Retinal pigment epithelial cell (primary cell): ENCODE measurements around the gene MATR3.
A peak's percentile ranks its signal among the peaks of the same experiment; 100 is the strongest.

Experiments used
- DNase-seq: peaks from one replicate; pipeline ENCODE4 v3.0.0-alpha.2; 2010; ENCODE audit warnings: low read depth
- H3K4me3 ChIP-seq: 2 replicates; pipeline ENCODE4 v1.5.1; 2011; ENCODE audit warnings: mild to moderate bottlenecking, low read length, control low read depth, moderate library complexity
- TF ChIP-seq, protein P1 (sequence below): conservative IDR thresholded peaks from 2 replicates; pipeline ENCODE4 v1.5.1; 2011; ENCODE audit warnings: low read depth, low read length, control low read depth, inconsistent platforms

Gene MATR3, protein sequence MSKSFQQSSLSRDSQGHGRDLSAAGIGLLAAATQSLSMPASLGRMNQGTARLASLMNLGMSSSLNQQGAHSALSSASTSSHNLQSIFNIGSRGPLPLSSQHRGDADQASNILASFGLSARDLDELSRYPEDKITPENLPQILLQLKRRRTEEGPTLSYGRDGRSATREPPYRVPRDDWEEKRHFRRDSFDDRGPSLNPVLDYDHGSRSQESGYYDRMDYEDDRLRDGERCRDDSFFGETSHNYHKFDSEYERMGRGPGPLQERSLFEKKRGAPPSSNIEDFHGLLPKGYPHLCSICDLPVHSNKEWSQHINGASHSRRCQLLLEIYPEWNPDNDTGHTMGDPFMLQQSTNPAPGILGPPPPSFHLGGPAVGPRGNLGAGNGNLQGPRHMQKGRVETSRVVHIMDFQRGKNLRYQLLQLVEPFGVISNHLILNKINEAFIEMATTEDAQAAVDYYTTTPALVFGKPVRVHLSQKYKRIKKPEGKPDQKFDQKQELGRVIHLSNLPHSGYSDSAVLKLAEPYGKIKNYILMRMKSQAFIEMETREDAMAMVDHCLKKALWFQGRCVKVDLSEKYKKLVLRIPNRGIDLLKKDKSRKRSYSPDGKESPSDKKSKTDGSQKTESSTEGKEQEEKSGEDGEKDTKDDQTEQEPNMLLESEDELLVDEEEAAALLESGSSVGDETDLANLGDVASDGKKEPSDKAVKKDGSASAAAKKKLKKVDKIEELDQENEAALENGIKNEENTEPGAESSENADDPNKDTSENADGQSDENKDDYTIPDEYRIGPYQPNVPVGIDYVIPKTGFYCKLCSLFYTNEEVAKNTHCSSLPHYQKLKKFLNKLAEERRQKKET

GRCh38 chr5:139293507-139294373 is at the start of gene MATR3:
MATR3 (plus strand) TSS chr5:139293740; CDS start chr5:139307416, 13,676 bp downstream.
- H3K4me3 ChIP-seq: peak within 1 kb of the TSS; percentile 82
- TF ChIP-seq, protein P1, sequence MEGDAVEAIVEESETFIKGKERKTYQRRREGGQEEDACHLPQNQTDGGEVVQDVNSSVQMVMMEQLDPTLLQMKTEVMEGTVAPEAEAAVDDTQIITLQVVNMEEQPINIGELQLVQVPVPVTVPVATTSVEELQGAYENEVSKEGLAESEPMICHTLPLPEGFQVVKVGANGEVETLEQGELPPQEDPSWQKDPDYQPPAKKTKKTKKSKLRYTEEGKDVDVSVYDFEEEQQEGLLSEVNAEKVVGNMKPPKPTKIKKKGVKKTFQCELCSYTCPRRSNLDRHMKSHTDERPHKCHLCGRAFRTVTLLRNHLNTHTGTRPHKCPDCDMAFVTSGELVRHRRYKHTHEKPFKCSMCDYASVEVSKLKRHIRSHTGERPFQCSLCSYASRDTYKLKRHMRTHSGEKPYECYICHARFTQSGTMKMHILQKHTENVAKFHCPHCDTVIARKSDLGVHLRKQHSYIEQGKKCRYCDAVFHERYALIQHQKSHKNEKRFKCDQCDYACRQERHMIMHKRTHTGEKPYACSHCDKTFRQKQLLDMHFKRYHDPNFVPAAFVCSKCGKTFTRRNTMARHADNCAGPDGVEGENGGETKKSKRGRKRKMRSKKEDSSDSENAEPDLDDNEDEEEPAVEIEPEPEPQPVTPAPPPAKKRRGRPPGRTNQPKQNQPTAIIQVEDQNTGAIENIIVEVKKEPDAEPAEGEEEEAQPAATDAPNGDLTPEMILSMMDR: no peak
- DNase-seq: peak; percentile 86

DNA sequence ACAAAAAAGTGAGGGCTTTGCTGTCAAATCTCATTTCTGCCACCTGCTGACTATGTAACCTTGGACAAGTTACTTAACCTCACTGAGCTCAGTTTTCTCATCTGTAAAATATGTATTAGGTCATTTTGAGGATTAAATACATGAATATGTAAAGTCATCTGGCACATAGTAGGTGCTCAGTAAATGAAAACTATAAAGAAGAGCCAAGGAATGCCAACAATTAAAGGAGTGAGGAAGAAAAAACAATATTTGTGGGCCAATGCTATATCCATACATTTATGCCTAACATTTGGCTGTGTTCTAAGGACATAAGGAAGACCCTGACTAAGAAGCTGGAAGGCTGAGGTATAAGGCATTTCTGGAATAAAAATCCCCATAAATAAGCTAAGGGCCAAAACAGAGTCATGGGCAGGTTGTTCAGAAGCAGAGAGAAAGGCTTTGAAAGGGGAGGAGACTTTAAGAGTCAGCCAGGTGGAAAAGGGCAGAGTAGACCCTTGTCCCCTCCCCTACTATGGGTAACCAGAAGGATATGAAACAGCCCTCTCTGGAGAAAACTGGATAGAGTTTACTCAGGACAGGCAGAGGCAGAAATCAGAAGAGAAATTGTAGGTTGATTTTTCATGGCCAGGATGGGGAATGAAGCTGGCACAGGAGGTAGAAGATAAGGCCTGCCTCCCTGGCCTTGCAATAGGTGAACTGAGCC is 47.8 kb upstream of the MATR3 start:
- DNase-seq: no peak
- H3K4me3 ChIP-seq: no peak overlapping the region
- TF ChIP-seq, protein P1: no peak

DNA sequence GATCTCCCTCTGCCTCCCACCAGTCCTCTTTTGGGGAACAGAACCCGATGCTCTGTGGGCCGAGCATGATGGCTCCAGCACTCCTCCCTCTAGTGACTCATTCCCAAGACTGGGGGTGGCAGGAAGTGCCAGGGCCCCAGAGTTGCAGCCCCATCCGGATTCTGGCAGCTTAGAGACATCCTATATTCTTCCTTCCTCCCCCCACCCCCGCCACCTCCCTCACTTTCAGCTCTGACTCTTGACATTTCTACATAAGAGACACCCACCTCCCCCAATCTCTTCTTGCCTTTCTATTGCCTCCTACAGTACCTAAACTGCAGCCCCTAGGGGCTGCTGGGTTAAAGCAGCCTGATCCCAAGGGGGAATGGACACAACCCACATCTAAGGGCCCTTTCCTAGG is 47.1 kb upstream of the MATR3 start:
- H3K4me3 ChIP-seq: no peak overlapping the region
- TF ChIP-seq, protein P1: no peak
- DNase-seq: no peak

DNA sequence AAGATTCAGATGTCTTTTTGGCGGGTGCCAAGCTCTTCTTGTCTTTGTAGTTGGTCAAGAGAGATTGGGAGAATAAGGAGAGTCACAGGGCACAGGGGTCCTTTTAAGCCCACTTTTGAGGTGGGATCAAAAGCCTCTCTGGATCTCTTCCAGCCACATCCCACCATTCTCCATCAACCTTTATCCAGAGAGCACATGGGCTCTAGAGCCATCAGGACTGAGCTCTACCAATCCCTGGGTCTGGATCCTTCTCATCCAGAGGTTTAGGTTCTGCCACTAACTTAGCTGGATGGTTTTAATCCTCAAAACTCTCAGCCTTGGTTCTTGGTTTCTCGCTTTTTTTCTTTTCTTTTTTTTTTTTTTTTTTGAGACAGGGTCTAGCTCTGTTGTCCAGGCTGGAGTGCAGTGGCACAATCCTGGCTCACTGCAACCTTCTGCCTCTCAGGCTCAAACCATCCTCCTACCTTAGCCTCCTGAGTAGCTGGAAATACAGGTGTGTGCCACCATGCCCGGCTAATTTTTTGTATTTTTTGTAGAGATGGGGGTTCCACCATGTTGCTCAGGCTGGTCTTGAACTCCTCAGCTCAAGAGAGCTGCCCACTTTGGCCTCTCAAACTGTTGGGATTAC is 44.6 kb upstream of the MATR3 start:
- no peak for DNase-seq
- TF ChIP-seq, protein P1: no peak
- no peak overlapping the region for H3K4me3 ChIP-seq

- no peak overlapping the region for H3K4me3 ChIP-seq
- DNase-seq: no peak
- TF ChIP-seq, protein P1: no peak
Observed at GRCh38 chr5:139251281-139251687, 42.3 kb upstream of the MATR3 start.
